T1000 (cell line): Measurements from ENCODE around the gene RPS6KA1.
A peak's percentile ranks its signal among the peaks of the same experiment; 100 is the strongest.
"Not testable (repeated sequence)": the region's sequence is repeated elsewhere in the genome, so short reads cannot be mapped to it uniquely, and the experiment has no call there.

Source experiments
- DNase-seq: peaks from one replicate; lab custom pipeline; 2025; ENCODE audit warnings: mixed read lengths; lab: John Stamatoyannopoulos, UW

The RPS6KA1 gene

DNA sequence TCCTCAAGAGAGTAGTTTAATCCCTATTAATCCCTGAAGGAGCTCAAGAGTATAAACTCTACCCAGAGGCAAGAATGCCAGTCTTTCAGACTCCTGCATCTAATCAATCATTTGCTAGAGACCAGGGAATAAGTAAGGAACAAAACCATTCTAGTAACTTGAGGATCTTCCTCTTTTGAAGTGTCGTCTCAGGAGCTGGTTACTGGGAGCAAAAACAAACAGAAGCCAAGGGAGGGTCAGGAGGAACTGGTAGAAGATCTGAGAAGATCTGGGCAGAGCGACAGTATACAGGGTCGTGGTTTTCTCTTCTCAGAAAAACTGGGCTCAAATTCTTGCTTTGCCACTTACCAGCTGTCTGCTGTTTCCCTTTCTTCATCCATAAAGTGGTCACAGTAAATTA is 69.3 kb downstream of the RPS6KA1 start:
- DNase-seq, result no peak

DNA sequence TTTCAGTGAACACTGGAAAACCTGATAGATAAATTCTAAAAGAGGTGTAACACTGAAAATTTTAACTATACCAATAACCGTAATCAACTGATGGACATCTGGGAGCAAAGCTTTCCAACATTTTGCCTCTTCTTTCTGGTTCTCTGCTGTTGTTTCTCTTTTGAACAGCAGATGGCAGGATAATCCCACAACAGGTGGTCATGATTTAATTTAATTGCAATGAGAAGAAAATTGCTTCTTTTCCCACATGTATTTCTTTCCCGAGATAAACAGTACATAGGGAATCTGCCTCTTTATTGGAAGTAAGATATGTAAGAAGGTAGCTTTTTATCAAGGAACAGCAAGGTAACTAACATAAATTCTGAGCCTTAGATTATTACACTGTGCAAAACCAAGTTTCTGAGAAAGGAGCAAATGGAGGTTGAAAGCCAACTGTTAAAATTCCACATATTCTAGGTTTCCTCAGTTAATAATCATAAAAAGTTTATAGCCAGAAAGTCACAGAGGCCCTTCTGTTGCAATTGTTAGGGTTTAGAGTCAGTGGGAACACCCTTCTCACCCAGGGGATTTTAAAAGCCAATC is 72.9 kb downstream of the RPS6KA1 start:
- DNase-seq, result peak; percentile 3

DNA sequence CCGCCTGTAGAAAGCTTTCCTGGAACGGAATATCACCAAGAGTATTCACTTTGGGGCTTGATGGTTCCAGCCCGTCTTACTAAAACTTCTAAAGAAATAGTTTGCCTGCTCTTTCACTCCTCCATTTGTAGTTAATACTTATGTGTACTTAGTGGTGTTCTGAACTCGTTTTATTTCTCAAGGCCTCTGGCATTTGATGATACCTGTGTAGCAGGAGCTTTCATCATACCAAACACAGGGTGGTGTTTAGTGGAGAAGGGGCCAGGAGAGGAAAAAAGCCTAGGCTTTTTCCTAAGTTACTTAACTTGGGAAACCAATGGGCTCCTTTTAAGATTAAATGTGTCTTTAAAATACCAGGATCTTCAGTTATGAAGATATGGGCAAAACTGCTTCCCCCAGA is 74.3 kb downstream of the RPS6KA1 start:
- no peak for DNase-seq

DNA sequence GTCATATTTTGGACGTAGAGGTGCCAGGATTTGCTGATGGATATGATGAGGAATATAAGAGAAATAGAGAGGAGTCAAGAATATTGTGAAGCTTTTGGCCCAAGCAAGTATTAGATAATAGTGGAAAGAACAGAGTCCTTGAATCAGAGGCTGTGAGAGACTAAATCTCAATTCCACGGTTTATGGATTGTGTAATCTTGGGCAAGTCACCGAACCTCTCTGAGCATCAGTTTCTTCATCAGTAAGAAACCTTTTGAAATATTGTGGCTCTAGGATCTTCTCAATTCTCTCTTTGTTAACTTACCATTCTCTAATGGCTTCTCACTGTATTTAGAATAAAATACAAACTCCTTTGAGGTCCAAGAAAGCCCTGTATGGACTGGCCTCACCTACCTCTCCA is 77.6 kb downstream of the RPS6KA1 start:
- no peak for DNase-seq

DNA sequence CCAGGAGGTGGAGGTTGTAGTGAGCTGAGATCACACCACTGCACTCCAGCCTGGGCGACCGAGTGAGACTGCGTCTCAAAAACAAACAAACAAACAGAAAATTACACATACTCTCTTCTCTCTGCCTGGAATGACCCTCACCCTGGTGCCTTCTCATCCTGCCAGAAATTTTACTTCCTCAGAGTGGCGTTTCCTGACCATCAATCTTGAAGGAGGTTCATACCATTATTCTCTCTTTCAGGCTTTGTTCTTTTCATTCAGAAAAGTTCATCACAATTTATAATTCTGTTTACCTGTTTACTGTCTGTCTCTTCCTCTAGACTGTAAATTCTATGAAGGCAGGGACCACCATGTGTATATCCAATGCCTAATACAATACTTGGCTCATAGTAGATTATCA is 79.3 kb downstream of the RPS6KA1 start:
- DNase-seq, result no peak

DNA sequence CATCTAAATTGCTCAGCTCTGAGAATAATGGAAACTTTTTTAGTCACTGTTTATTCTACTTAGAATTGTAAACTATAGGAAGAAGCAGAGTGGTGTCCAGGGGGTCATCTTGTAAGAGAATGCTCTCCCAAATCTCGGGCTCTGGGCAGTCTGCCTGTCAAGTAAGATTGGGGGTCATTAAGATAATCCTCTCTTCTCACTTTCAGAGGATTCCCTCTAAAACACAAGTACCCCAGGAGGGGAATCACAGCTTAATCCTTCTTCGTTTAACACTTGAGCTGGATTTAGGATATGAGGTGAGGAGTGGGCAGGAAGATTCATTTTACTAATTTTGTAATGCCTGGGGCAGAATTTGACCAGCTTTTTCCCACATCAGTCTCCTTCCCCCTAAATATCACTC is 81.2 kb downstream of the RPS6KA1 start:
- no peak for DNase-seq

DNA sequence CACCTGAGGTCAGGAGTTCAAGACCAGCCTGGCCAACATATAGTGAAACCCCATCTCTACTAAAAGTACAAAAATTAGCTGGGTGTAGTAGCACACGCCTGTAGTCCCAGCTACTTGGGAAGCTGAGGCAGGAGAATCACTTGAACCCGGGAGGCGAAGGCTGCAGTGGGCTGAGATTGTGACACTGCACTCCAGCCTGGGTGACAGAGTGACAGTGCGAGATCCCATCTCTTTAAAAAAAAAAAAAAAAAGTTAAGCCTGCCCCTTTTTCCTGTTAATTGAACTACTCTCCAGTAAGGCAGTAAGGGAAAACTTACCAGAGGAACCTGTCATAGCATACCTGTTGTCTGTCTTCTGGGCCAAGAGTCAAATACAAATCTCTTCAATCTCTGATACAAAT is 83.1 kb downstream of the RPS6KA1 start:
- not testable (repeated sequence) for DNase-seq

DNA sequence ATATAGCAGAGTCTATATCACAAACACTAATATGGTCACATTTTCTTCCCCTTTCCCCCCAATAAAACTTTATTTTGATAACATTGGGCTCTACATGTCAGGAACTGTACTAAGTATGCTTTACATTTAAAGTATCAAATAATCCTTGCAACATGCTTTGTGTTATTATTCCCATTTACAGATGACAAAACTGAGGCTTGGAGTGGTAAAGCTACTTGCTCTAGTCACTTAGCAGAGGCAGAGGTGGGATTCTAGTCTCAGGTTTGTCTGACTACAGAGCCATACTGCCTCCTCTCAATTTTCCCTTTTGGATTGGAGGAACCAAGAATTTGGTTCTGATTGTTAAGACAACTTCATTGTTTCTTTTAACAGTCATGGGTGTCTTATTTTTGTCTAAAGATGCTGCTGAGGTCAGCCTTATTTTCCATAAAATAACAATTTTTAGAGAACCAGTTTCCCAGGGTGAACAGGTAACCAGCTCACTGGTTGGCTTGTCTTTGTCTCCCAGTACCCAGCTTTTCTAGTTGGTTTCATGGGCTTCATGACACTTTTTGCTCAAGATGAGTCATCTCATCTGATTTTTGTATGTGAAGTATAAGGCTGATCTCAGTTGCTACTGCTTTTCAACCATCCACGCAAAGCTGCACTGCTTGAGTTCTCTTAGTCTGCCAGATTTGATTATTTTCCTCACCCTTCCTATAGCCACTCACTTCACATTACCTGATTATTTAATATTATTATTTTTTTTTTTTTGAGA is 85.3 kb downstream of the RPS6KA1 start:
- no peak for DNase-seq

DNA sequence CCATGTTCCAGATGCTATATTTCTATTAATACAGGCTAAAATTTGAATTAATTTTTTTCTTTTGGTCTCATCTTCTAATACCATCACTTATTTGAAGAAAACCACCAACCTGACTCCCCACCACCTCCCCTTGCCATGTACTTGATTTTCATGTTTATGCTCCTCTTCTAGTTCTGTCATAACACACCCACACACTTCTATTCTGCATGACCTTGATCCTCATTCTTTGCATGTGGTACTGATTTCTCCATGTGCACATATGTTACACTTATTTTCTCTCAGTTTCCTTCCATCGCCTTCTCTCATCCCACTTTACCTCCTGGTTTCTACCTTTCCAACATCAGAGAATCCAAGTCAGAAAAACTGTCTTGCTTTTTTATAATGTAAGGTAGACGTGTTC is 87.3 kb downstream of the RPS6KA1 start:
- no peak for DNase-seq

DNA sequence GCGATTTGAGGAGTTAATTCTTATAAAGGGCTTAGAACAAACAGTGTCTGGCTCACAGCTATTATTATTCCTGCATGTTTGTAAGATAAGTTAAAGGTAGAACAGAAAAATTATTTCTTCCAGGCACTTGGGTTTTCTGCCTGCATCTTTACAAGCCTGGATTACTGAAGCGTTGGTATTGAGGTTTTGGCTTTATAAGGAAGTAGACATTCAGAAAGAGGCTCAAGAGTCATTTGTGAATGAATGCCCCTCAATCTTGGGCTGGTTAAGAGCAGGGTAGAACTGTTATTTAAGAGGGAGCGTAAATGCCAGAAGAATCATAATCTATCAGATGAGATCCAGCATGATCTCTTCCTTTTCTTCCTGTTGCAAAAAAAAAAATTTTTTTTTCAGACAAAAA is 89.0 kb downstream of the RPS6KA1 start:
- DNase-seq, result no peak
